Measurements from ENCODE around the gene VDAC1. TPM values are rescaled to one million over a fixed set of nuclear protein-coding genes. Genes with fewer than 3 reads are reported as not detected.

Gene VDAC1
- total and polyA plus RNA-seq, 10 of the 15 experiments (the other 5 are each of a cell fraction or from before 2014, with no cell fraction given) = 245 to 488 (median 349) TPM

DNA sequence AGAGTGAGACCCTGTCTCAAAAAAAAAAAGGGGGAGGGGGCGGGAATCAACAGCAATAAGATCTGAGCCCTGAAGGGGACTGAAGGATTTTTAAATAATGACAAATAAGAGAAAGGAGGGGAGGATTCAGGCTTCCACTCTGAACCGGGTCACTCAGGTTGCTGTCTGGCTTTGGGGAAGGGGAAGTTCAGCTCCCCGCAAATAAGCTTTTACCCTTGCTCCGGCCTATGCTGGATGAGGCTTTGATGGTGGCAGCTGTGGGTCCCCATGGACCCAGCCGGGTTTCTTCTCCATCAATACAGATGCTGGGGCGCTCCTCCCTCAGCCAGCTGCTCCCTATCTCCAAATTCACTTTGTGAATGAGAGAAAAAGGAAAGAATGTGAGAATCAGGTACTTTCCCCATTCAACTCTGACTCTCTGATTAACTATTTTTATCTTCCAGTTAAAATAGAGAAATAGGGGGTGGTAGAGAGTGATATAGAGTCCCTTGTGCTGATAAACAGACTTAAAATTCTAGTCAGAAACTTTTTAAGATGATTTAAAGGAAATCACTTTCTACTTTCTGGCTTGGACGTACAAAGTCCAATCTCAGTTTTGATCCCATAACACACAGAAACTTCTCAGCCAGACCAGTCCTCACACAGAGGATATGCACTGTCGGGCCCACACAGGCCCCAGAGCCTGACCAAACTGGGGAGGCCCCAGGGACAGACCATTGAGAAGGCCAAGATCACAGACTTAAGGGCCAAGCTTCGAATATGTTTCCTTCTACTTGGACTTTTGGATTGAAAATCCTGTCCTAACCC lies 76.0 kb downstream of the VDAC1 start:
- Histone ChIP-seq H3K27me3 (replicated peaks in 1 of 2; ENCODE audit: control insufficient read depth in 2 of 2, insufficient read depth in 2 of 2, low read length in 1 of 2) (no peaks in the 10 kb centered on the region), H2AFZ (ENCODE audit: control insufficient read depth, low read depth, low read length) (peak overlapping the region; percentile 9), H3K27ac (ENCODE audit: control insufficient read depth, insufficient read depth) (peak overlapping the region; percentile 52), H3K4me2 (ENCODE audit: control insufficient read depth, insufficient read depth) (peak overlapping the region; percentile 88), H3K4me3 (no peak overlapping the region), H3K79me2 (ENCODE audit: control insufficient read depth, insufficient read depth, low read length) (no peaks in the 10 kb centered on the region), H3K9me3 (replicated peaks; ENCODE audit: control insufficient read depth, insufficient read depth, low read length) (no peaks in the 10 kb centered on the region), H3K36me3 (ENCODE audit: control insufficient read depth in 2 of 2, insufficient read depth in 2 of 2, low read length in 1 of 2) (no peaks in the 10 kb centered on the region), H3K9ac (ENCODE audit: control insufficient read depth, insufficient read depth, low read length) (peak overlapping the region; percentile 33), H3K4me1 (ENCODE audit: control insufficient read depth, insufficient read depth, low read length) (peaks cover 46% of the 10 kb centered on the region), H4K20me1 (ENCODE audit: control insufficient read depth, insufficient read depth) (no peaks in the 10 kb centered on the region)
- no TSS peak for BruUV-seq (replicated peaks)
- RAD21 ChIA-PET (ENCODE audit: unreplicated experiment) = interaction anchor here (0.7 to 1.7 kb wide), 8 partner anchors 10 to 97 kb away, joined by 3 to 10 read pairs (median 3); no protein-coding TSS in a partner anchor
- intact Hi-C loops (cut with micrococcal nuclease; ENCODE audit: unreplicated experiment) (no loop called here), in situ Hi-C loops (cut with MboI) (no loop called here)
- CTCF ChIA-PET = interaction anchor here (0.7 to 3.0 kb wide), 11 partner anchors 11 to 106 kb away, joined by 3 to 24 read pairs (median 5); partner anchors contain the start of gene C5orf15
- DNase-seq (ENCODE audit: low read depth, low spot score) = no peak
- peak; percentile 79 for ATAC-seq
- POLR2A ChIA-PET = interaction anchor here (0.6 to 2.4 kb wide), 4 partner anchors 8 to 112 kb away, joined by 3 to 6 read pairs (median 3); no protein-coding TSS in a partner anchor
- FAIRE-seq = no peak
- SMC1A ChIA-PET (ENCODE audit: uncharacterized antibody, unreplicated experiment) = interaction anchor here (0.6 to 3.5 kb wide), 11 partner anchors 8 to 233 kb away, joined by 3 to 30 read pairs (median 4); no protein-coding TSS in a partner anchor
- 6% methylated on average over 8 of the region's 9 CpGs for WGBS (ENCODE audit: insufficient coverage, insufficient replicate concordance, low lambda C conversion rate, missing lambda C conversion rate)
- 0 out of 2 replicates have a peak, but pooled peaks have one; percentile 24 for TF ChIP-seq MEF2A (IDR thresholded peaks at IDR 0.05; ENCODE audit: insufficient read depth, low read depth, low read length)
- TF ChIP-seq NFYB (IDR thresholded peaks at IDR 0.05; ENCODE audit: insufficient read depth, low read depth, low read length) = no peak
- TF ChIP-seq, protein P1, sequence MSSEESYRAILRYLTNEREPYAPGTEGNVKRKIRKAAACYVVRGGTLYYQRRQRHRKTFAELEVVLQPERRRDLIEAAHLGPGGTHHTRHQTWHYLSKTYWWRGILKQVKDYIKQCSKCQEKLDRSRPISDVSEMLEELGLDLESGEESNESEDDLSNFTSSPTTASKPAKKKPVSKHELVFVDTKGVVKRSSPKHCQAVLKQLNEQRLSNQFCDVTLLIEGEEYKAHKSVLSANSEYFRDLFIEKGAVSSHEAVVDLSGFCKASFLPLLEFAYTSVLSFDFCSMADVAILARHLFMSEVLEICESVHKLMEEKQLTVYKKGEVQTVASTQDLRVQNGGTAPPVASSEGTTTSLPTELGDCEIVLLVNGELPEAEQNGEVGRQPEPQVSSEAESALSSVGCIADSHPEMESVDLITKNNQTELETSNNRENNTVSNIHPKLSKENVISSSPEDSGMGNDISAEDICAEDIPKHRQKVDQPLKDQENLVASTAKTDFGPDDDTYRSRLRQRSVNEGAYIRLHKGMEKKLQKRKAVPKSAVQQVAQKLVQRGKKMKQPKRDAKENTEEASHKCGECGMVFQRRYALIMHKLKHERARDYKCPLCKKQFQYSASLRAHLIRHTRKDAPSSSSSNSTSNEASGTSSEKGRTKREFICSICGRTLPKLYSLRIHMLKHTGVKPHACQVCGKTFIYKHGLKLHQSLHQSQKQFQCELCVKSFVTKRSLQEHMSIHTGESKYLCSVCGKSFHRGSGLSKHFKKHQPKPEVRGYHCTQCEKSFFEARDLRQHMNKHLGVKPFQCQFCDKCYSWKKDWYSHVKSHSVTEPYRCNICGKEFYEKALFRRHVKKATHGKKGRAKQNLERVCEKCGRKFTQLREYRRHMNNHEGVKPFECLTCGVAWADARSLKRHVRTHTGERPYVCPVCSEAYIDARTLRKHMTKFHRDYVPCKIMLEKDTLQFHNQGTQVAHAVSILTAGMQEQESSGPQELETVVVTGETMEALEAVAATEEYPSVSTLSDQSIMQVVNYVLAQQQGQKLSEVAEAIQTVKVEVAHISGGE (CRISPR knock-in tag; IDR thresholded peaks at IDR 0.05) = no peak
- no peak for TF ChIP-seq HDAC2 (IDR thresholded peaks at IDR 0.05)
- TF ChIP-seq, protein P2, sequence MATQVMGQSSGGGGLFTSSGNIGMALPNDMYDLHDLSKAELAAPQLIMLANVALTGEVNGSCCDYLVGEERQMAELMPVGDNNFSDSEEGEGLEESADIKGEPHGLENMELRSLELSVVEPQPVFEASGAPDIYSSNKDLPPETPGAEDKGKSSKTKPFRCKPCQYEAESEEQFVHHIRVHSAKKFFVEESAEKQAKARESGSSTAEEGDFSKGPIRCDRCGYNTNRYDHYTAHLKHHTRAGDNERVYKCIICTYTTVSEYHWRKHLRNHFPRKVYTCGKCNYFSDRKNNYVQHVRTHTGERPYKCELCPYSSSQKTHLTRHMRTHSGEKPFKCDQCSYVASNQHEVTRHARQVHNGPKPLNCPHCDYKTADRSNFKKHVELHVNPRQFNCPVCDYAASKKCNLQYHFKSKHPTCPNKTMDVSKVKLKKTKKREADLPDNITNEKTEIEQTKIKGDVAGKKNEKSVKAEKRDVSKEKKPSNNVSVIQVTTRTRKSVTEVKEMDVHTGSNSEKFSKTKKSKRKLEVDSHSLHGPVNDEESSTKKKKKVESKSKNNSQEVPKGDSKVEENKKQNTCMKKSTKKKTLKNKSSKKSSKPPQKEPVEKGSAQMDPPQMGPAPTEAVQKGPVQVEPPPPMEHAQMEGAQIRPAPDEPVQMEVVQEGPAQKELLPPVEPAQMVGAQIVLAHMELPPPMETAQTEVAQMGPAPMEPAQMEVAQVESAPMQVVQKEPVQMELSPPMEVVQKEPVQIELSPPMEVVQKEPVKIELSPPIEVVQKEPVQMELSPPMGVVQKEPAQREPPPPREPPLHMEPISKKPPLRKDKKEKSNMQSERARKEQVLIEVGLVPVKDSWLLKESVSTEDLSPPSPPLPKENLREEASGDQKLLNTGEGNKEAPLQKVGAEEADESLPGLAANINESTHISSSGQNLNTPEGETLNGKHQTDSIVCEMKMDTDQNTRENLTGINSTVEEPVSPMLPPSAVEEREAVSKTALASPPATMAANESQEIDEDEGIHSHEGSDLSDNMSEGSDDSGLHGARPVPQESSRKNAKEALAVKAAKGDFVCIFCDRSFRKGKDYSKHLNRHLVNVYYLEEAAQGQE (IDR thresholded peaks at IDR 0.05; ENCODE audit: low read depth, low read length) = no peak
- no peak for TF ChIP-seq POLR2A (IDR thresholded peaks at IDR 0.05; ENCODE audit: low read depth, low read length)
- 0 out of 2 replicates have a peak, but pooled peaks have one; percentile 50 for TF ChIP-seq TCF12 (IDR thresholded peaks at IDR 0.05; ENCODE audit: low read depth, low read length)
- no peak for TF ChIP-seq EZH2 (IDR thresholded peaks at IDR 0.05; ENCODE audit: borderline replicate concordance, control insufficient read depth, low read depth, low read length)
- TF ChIP-seq PML (IDR thresholded peaks at IDR 0.05; ENCODE audit: low read length) = no peak
- TF ChIP-seq RUNX3 (IDR thresholded peaks at IDR 0.05; ENCODE audit: low read length) = peak; percentile 19; the same call in 1 of the 2 replicates
- peak in 1 of 2 experiments; percentile 47; a peak in 1 of 4 replicates for TF ChIP-seq ETV6 (conservative IDR thresholded peaks at IDR 0.05 in 1 of 2, IDR thresholded peaks at IDR 0.05 in 1 of 2; ENCODE audit: borderline replicate concordance in 1 of 2, low read depth in 1 of 2)
- TF ChIP-seq DPF2 (IDR thresholded peaks at IDR 0.05) = 0 out of 2 replicates have a peak, but pooled peaks have one; percentile 25
- no peak for TF ChIP-seq ZNF217 (IDR thresholded peaks at IDR 0.05)
- 0 out of 2 replicates have a peak, but pooled peaks have one; percentile 4 for TF ChIP-seq HDGF (IDR thresholded peaks at IDR 0.05)
- TF ChIP-seq ZNF384 (IDR thresholded peaks at IDR 0.05; ENCODE audit: borderline replicate concordance, low read depth, low read length) = no peak
- no peak for TF ChIP-seq SIN3A (IDR thresholded peaks at IDR 0.05; ENCODE audit: low read depth, low read length)
